Natural killer cell treated with Interleukin-12 subunit alpha and Interleukin-12 subunit beta and Interleukin-15 and Interleukin-18, amount 100 ng/mL, for 72 hours (primary cell): ENCODE measurements around the gene HNMT. TPM values are rescaled to one million over a fixed set of nuclear protein-coding genes. Genes with fewer than 3 reads are reported as not detected.
"Not testable (repeated sequence)": the region's sequence is repeated elsewhere in the genome, so short reads cannot be mapped to it uniquely, and the experiment has no call there.

Source experiments
- ATAC-seq, 2 donors: fragments of 150-1000 bp; cut with Tn5 transposase in 1 of 2; sonication (Bioruptor Pico), chemical (Tn5 transposase) in 1 of 2; 2 replicates each; pipeline ENCODE4 v1.10.0; 2021
- DNase-seq: peaks from one replicate; pipeline ENCODE4 v3.0.0; 2022; ENCODE audit warnings: low spot score
- H3K27ac Mint-ChIP-seq, 2 donors: 1 replicate in 1 of 2; 2 replicates in 1 of 2; pipeline ENCODE4 v1.8.0; 2022; ENCODE audit warnings: mixed read lengths in 2 of 2, mild to moderate bottlenecking in 1 of 2, moderate library complexity in 1 of 2
- H3K27me3 Mint-ChIP-seq, 2 donors: 1 replicate in 1 of 2; 2 replicates in 1 of 2; pipeline ENCODE4 v1.8.0; 2022; ENCODE audit warnings: mixed read lengths in 2 of 2
- H3K36me3 Mint-ChIP-seq: one replicate; pipeline ENCODE4 v1.8.0; 2022; ENCODE audit warnings: mixed read lengths
- H3K4me1 Mint-ChIP-seq, 2 donors: 1 replicate in 1 of 2; 2 replicates in 1 of 2; pipeline ENCODE4 v1.8.0; 2022; ENCODE audit warnings: low read depth in 2 of 2, mixed read lengths in 2 of 2, mild to moderate bottlenecking in 1 of 2
- H3K4me3 Mint-ChIP-seq: one replicate; pipeline ENCODE4 v1.8.0; 2022; ENCODE audit warnings: mixed read lengths
- H3K9me3 Mint-ChIP-seq: 2 replicates; pipeline ENCODE4 v1.8.0; 2022; ENCODE audit warnings: mixed read lengths
- total RNA-seq, 2 donors: library from RNA; stranded (reverse); gene quantifications; one replicate each; pipeline ENCODE4 v1.2.3, GENCODE V29; 2022

The HNMT gene
- total RNA-seq, 2 donors from 2014 or later: not detected

- DNase-seq (no peak), ATAC-seq (no peak)
- peaks cover 0 to 6% of the 10 kb centered on the region in 2 donors for H3K4me1 Mint-ChIP-seq
- H3K9me3 Mint-ChIP-seq: peaks cover 6% of the 10 kb centered on the region
- no peak overlapping the region for H3K4me3 Mint-ChIP-seq
- no peaks in the 10 kb centered on the region for H3K36me3 Mint-ChIP-seq
- H3K27me3 Mint-ChIP-seq: no peaks in the 10 kb centered on the region
- no peak overlapping the region for H3K27ac Mint-ChIP-seq
Observed at GRCh38 chr2:137955536-137955935, 8.7 kb upstream of the HNMT start.

GRCh38 chr2:137957033-137957432 is 7.2 kb upstream of the HNMT start:
- Mint-ChIP-seq H3K4me3 (no peak overlapping the region), H3K27ac (no peak overlapping the region), H3K27me3 (no peaks in the 10 kb centered on the region), H3K9me3 (peaks cover 9% of the 10 kb centered on the region), H3K36me3 (no peaks in the 10 kb centered on the region), H3K4me1 (peaks cover 0 to 5% of the 10 kb centered on the region in 2 donors)
- no peak for DNase-seq
- no peak for ATAC-seq

GRCh38 chr2:137959166-137959565 is 5.1 kb upstream of the HNMT start:
- Mint-ChIP-seq H3K27ac (no peak overlapping the region), H3K4me1 (no peaks in the 10 kb centered on the region), H3K36me3 (no peaks in the 10 kb centered on the region), H3K4me3 (no peak overlapping the region), H3K9me3 (peaks cover 9% of the 10 kb centered on the region), H3K27me3 (no peaks in the 10 kb centered on the region)
- DNase-seq: no peak
- no peak for ATAC-seq

GRCh38 chr2:137960223-137960622 is 4.0 kb upstream of the HNMT start:
- Mint-ChIP-seq H3K4me1 (no peaks in the 10 kb centered on the region), H3K36me3 (no peaks in the 10 kb centered on the region), H3K27me3 (no peaks in the 10 kb centered on the region), H3K9me3 (peaks cover 9% of the 10 kb centered on the region), H3K4me3 (no peak overlapping the region), H3K27ac (no peak overlapping the region)
- DNase-seq (no peak), ATAC-seq (no peak)

- Mint-ChIP-seq H3K4me1 (no peaks in the 10 kb centered on the region), H3K9me3 (peaks cover 9% of the 10 kb centered on the region), H3K27me3 (no peaks in the 10 kb centered on the region), H3K27ac (no peak overlapping the region), H3K4me3 (no peak overlapping the region), H3K36me3 (no peaks in the 10 kb centered on the region)
- no peak for DNase-seq
- ATAC-seq: no peak
Observed at GRCh38 chr2:137961602-137962001, 2.7 kb upstream of the HNMT start.

- ATAC-seq (no peak), DNase-seq (no peak)
- Mint-ChIP-seq H3K36me3 (no peaks in the 10 kb centered on the region), H3K27ac (no peak overlapping the region), H3K9me3 (peaks cover 9% of the 10 kb centered on the region), H3K27me3 (no peaks in the 10 kb centered on the region), H3K4me1 (no peaks in the 10 kb centered on the region), H3K4me3 (no peak overlapping the region)
Observed at GRCh38 chr2:137963535-137964065, 673 bp upstream of the HNMT start.

- H3K27me3 Mint-ChIP-seq: no peaks in the 10 kb centered on the region
- no peak overlapping the region for H3K4me3 Mint-ChIP-seq
- no peak overlapping the region for H3K27ac Mint-ChIP-seq
- H3K4me1 Mint-ChIP-seq: no peaks in the 10 kb centered on the region
- ATAC-seq: no peak
- peaks cover 9% of the 10 kb centered on the region for H3K9me3 Mint-ChIP-seq
- DNase-seq: no peak
- H3K36me3 Mint-ChIP-seq: no peaks in the 10 kb centered on the region
Observed at GRCh38 chr2:137964859-137965459, 686 bp downstream of the HNMT start.

GRCh38 chr2:137966043-137966442 is 1.8 kb downstream of the HNMT start:
- no peak overlapping the region for H3K4me3 Mint-ChIP-seq
- no peaks in the 10 kb centered on the region for H3K27me3 Mint-ChIP-seq
- no peaks in the 10 kb centered on the region for H3K4me1 Mint-ChIP-seq
- DNase-seq (no peak), ATAC-seq (no peak)
- H3K27ac Mint-ChIP-seq: no peak overlapping the region
- H3K9me3 Mint-ChIP-seq: peaks cover 5% of the 10 kb centered on the region
- H3K36me3 Mint-ChIP-seq: no peaks in the 10 kb centered on the region

GRCh38 chr2:137967042-137967441 is 2.8 kb downstream of the HNMT start:
- no peak overlapping the region for H3K27ac Mint-ChIP-seq
- peaks cover 2% of the 10 kb centered on the region for H3K9me3 Mint-ChIP-seq
- H3K27me3 Mint-ChIP-seq: no peaks in the 10 kb centered on the region
- no peak overlapping the region for H3K4me3 Mint-ChIP-seq
- no peaks in the 10 kb centered on the region for H3K4me1 Mint-ChIP-seq
- ATAC-seq: no peak
- DNase-seq: no peak
- no peaks in the 10 kb centered on the region for H3K36me3 Mint-ChIP-seq

- Mint-ChIP-seq H3K4me3 (no peak overlapping the region), H3K27me3 (no peaks in the 10 kb centered on the region), H3K9me3 (peaks cover 2% of the 10 kb centered on the region), H3K27ac (no peak overlapping the region), H3K36me3 (no peaks in the 10 kb centered on the region), H3K4me1 (no peaks in the 10 kb centered on the region)
- DNase-seq (no peak), ATAC-seq (no peak)
Observed at GRCh38 chr2:137968477-137969417, 4.5 kb downstream of the HNMT start.

GRCh38 chr2:137969418-137969765 is 5.1 kb downstream of the HNMT start:
- Mint-ChIP-seq H3K27ac (no peak overlapping the region), H3K36me3 (no peaks in the 10 kb centered on the region), H3K27me3 (no peaks in the 10 kb centered on the region), H3K4me1 (no peaks in the 10 kb centered on the region), H3K4me3 (no peak overlapping the region), H3K9me3 (peaks cover 2% of the 10 kb centered on the region)
- ATAC-seq (no peak), DNase-seq (no peak)

- H3K36me3 Mint-ChIP-seq: no peaks in the 10 kb centered on the region
- no peak for DNase-seq
- no peaks in the 10 kb centered on the region for H3K27me3 Mint-ChIP-seq
- H3K4me3 Mint-ChIP-seq: no peak overlapping the region
- no peaks in the 10 kb centered on the region for H3K4me1 Mint-ChIP-seq
- H3K27ac Mint-ChIP-seq: no peak overlapping the region
- peaks cover 2% of the 10 kb centered on the region for H3K9me3 Mint-ChIP-seq
- ATAC-seq: no peak
Observed at GRCh38 chr2:137969876-137970275, 5.6 kb downstream of the HNMT start.

- ATAC-seq, DNase-seq, H3K36me3 Mint-ChIP-seq: not testable (repeated sequence)
Observed at GRCh38 chr2:137971259-137971658, 7.0 kb downstream of the HNMT start.

GRCh38 chr2:137973280-137973679 is 9.0 kb downstream of the HNMT start:
- H3K4me3 Mint-ChIP-seq: no peak overlapping the region
- H3K27me3 Mint-ChIP-seq: no peaks in the 10 kb centered on the region
- no peaks in the 10 kb centered on the region for H3K4me1 Mint-ChIP-seq
- ATAC-seq (no peak), DNase-seq (no peak)
- no peaks in the 10 kb centered on the region for H3K36me3 Mint-ChIP-seq
- H3K27ac Mint-ChIP-seq: no peak overlapping the region
- H3K9me3 Mint-ChIP-seq: no peaks in the 10 kb centered on the region

More at GRCh38 chr2:137971259-137971658, 7.0 kb downstream of the HNMT start:
- H3K27ac Mint-ChIP-seq, H3K27me3 Mint-ChIP-seq, H3K4me1 Mint-ChIP-seq, H3K4me3 Mint-ChIP-seq, H3K9me3 Mint-ChIP-seq: not testable (repeated sequence)
